COLO668 (cell line): ENCODE measurements around the gene UBE2H.
"Not testable (repeated sequence)": the region's sequence is repeated elsewhere in the genome, so short reads cannot be mapped to it uniquely, and the experiment has no call there.

ENCODE experiments used
- DNase-seq: peaks from one replicate; lab custom pipeline; 2025; ENCODE audit not compliant: unreplicated experiment; lab: John Stamatoyannopoulos, UW

Gene UBE2H

GRCh38 chr7:129875745-129876411, 76.9 kb downstream of the UBE2H start:
- no peak for DNase-seq

GRCh38 chr7:129875160-129875559, 77.6 kb downstream of the UBE2H start:
- DNase-seq: no peak

- DNase-seq: no peak
Observed at GRCh38 chr7:129874722-129875121, 78.0 kb downstream of the UBE2H start.

GRCh38 chr7:129872054-129872453, 80.7 kb downstream of the UBE2H start:
- DNase-seq: no peak

GRCh38 chr7:129870668-129871067, 82.1 kb downstream of the UBE2H start:
- DNase-seq: no peak

- no peak for DNase-seq
Observed at GRCh38 chr7:129866251-129866650, 86.5 kb downstream of the UBE2H start.

GRCh38 chr7:129865925-129866201, 86.9 kb downstream of the UBE2H start:
- DNase-seq: no peak

- DNase-seq: no peak
Observed at GRCh38 chr7:129865093-129865924, 87.5 kb downstream of the UBE2H start.

- not testable (repeated sequence) for DNase-seq
Observed at GRCh38 chr7:129864676-129865075, 88.1 kb downstream of the UBE2H start.

- no peak for DNase-seq
Observed at GRCh38 chr7:129864042-129864441, 88.7 kb downstream of the UBE2H start.

GRCh38 chr7:129862682-129863081, 90.1 kb downstream of the UBE2H start:
- DNase-seq: no peak

GRCh38 chr7:129860784-129861183, 92.0 kb downstream of the UBE2H start:
- DNase-seq: not testable (repeated sequence)

- no peak for DNase-seq
Observed at GRCh38 chr7:129859183-129859582, 93.6 kb downstream of the UBE2H start.

GRCh38 chr7:129858490-129858889, 94.3 kb downstream of the UBE2H start:
- no peak for DNase-seq

GRCh38 chr7:129857313-129857712, 95.4 kb downstream of the UBE2H start:
- no peak for DNase-seq

GRCh38 chr7:129855935-129856717, 96.6 kb downstream of the UBE2H start:
- DNase-seq: no peak

- DNase-seq: no peak
Observed at GRCh38 chr7:129855234-129855673, 97.5 kb downstream of the UBE2H start.

- no peak for DNase-seq
Observed at GRCh38 chr7:129854401-129854800, 98.4 kb downstream of the UBE2H start.

GRCh38 chr7:129853661-129854268, 99.0 kb downstream of the UBE2H start:
- DNase-seq: no peak

GRCh38 chr7:129851809-129852208, 101.0 kb downstream of the UBE2H start:
- DNase-seq: peak; percentile 16

GRCh38 chr7:129851174-129851573, 101.6 kb downstream of the UBE2H start:
- no peak for DNase-seq
